ENCODE data around the gene SERGEF. TPM values are rescaled to one million over a fixed set of nuclear protein-coding genes. Genes with fewer than 3 reads are reported as not detected.
A peak's percentile ranks its signal among the peaks of the same experiment; 100 is the strongest.

SERGEF gene
- total RNA-seq, 1 experiment from 2014 or later, result 13.3 TPM

- H3K36me3 ChIP-seq, result peaks cover 4% of the 10 kb centered on the region; the same call in 1 of the 2 replicates
- no peak for DNase-seq (ENCODE audit: low read depth in 1 of 2, low spot score in 2 of 2)
- H3K27ac ChIP-seq, result no peak overlapping the region
- no peaks in the 10 kb centered on the region for H3K9me3 ChIP-seq (replicated peaks)
- no peaks in the 10 kb centered on the region for H3K4me1 ChIP-seq (replicated peaks)
- no peak overlapping the region for H3K4me3 ChIP-seq
- no peaks in the 10 kb centered on the region for H3K27me3 ChIP-seq (replicated peaks)
These were observed 26.1 kb downstream of the SERGEF start for GRCh38 chr11:17986711-17987220.

GRCh38 chr11:17986007-17986710, 26.7 kb downstream of the SERGEF start:
- Histone ChIP-seq H3K27me3 (replicated peaks) (no peaks in the 10 kb centered on the region), H3K9me3 (replicated peaks) (no peaks in the 10 kb centered on the region), H3K4me3 (no peak overlapping the region), H3K36me3 (peaks cover 4% of the 10 kb centered on the region; the same call in 1 of the 2 replicates), H3K4me1 (replicated peaks) (no peaks in the 10 kb centered on the region), H3K27ac (no peak overlapping the region)
- DNase-seq (ENCODE audit: low read depth in 1 of 2, low spot score in 2 of 2), result no peak

- Histone ChIP-seq H3K36me3 (peaks cover 4% of the 10 kb centered on the region; the same call in 1 of the 2 replicates), H3K4me1 (replicated peaks) (no peaks in the 10 kb centered on the region), H3K9me3 (replicated peaks) (no peaks in the 10 kb centered on the region), H3K4me3 (no peak overlapping the region), H3K27ac (no peak overlapping the region), H3K27me3 (replicated peaks) (no peaks in the 10 kb centered on the region)
- DNase-seq (ENCODE audit: low read depth in 1 of 2, low spot score in 2 of 2), result no peak
These were observed 27.3 kb downstream of the SERGEF start for GRCh38 chr11:17985517-17985916.

GRCh38 chr11:17983569-17983968, 29.3 kb downstream of the SERGEF start:
- Histone ChIP-seq H3K4me1 (replicated peaks) (no peaks in the 10 kb centered on the region), H3K4me3 (no peak overlapping the region), H3K36me3 (peaks cover 4% of the 10 kb centered on the region; the same call in 1 of the 2 replicates), H3K27ac (no peak overlapping the region), H3K9me3 (replicated peaks) (no peaks in the 10 kb centered on the region), H3K27me3 (replicated peaks) (no peaks in the 10 kb centered on the region)
- DNase-seq (ENCODE audit: low read depth in 1 of 2, low spot score in 2 of 2), result no peak

GRCh38 chr11:17979770-17980371, 33.0 kb downstream of the SERGEF start:
- H3K27ac ChIP-seq, result no peak overlapping the region
- no peak overlapping the region for H3K4me3 ChIP-seq
- no peaks in the 10 kb centered on the region for H3K27me3 ChIP-seq (replicated peaks)
- H3K36me3 ChIP-seq, result no peaks in the 10 kb centered on the region
- peak in 1 of 2 experiments; percentile 38 for DNase-seq (ENCODE audit: low read depth in 1 of 2, low spot score in 2 of 2)
- no peaks in the 10 kb centered on the region for H3K9me3 ChIP-seq (replicated peaks)
- no peaks in the 10 kb centered on the region for H3K4me1 ChIP-seq (replicated peaks)

- peak; percentile 39 to 57 for DNase-seq (ENCODE audit: low read depth in 1 of 2, low spot score in 2 of 2)
- H3K27me3 ChIP-seq (replicated peaks), result no peaks in the 10 kb centered on the region
These were observed 34.1 kb downstream of the SERGEF start for GRCh38 chr11:17978553-17979287.

GRCh38 chr11:17976651-17977050, 36.2 kb downstream of the SERGEF start:
- Histone ChIP-seq H3K4me3 (no peak overlapping the region), H3K4me1 (replicated peaks) (no peaks in the 10 kb centered on the region), H3K27me3 (replicated peaks) (no peaks in the 10 kb centered on the region), H3K36me3 (no peaks in the 10 kb centered on the region; the same call in 1 of the 2 replicates), H3K9me3 (replicated peaks) (no peaks in the 10 kb centered on the region), H3K27ac (no peak overlapping the region)
- DNase-seq (ENCODE audit: low read depth in 1 of 2, low spot score in 2 of 2), result no peak

More at GRCh38 chr11:17978553-17979287, 34.1 kb downstream of the SERGEF start:
- Histone ChIP-seq H3K36me3 (no peaks in the 10 kb centered on the region), H3K4me1 (replicated peaks) (no peaks in the 10 kb centered on the region), H3K27ac (no peak overlapping the region), H3K9me3 (replicated peaks) (no peaks in the 10 kb centered on the region), H3K4me3 (no peak overlapping the region)

- H3K36me3 ChIP-seq, result no peaks in the 10 kb centered on the region; the same call in 1 of the 2 replicates
- no peak overlapping the region for H3K4me3 ChIP-seq
- H3K9me3 ChIP-seq (replicated peaks), result 0 out of 2 replicates have a peak, but pooled peaks cover 3% of the 10 kb centered on the region
These were observed 38.6 kb downstream of the SERGEF start for GRCh38 chr11:17974246-17974645.

GRCh38 chr11:17972987-17973386, 39.9 kb downstream of the SERGEF start:
- Histone ChIP-seq H3K27ac (no peak overlapping the region), H3K36me3 (no peaks in the 10 kb centered on the region; the same call in 1 of the 2 replicates), H3K9me3 (replicated peaks) (0 out of 2 replicates have a peak, but pooled peaks cover 3% of the 10 kb centered on the region), H3K27me3 (replicated peaks) (no peaks in the 10 kb centered on the region), H3K4me3 (no peak overlapping the region), H3K4me1 (replicated peaks) (no peaks in the 10 kb centered on the region)
- DNase-seq (ENCODE audit: low read depth in 1 of 2, low spot score in 2 of 2), result peak; percentile 14 to 68

More at GRCh38 chr11:17974246-17974645, 38.6 kb downstream of the SERGEF start:
- Histone ChIP-seq H3K27me3 (replicated peaks) (no peaks in the 10 kb centered on the region), H3K27ac (no peak overlapping the region), H3K4me1 (replicated peaks) (no peaks in the 10 kb centered on the region)
- DNase-seq (ENCODE audit: low read depth in 1 of 2, low spot score in 2 of 2), result no peak

GRCh38 chr11:17968206-17968605, 44.6 kb downstream of the SERGEF start:
- Histone ChIP-seq H3K4me1 (replicated peaks) (no peaks in the 10 kb centered on the region), H3K4me3 (no peak overlapping the region), H3K27ac (no peak overlapping the region), H3K36me3 (no peaks in the 10 kb centered on the region; the same call in 1 of the 2 replicates), H3K27me3 (replicated peaks) (no peaks in the 10 kb centered on the region), H3K9me3 (replicated peaks) (0 out of 2 replicates have a peak, but pooled peaks cover 3% of the 10 kb centered on the region)
- no peak for DNase-seq (ENCODE audit: low read depth in 1 of 2, low spot score in 2 of 2)

GRCh38 chr11:17967661-17968060, 45.2 kb downstream of the SERGEF start:
- H3K9me3 ChIP-seq (replicated peaks), result 0 out of 2 replicates have a peak, but pooled peaks cover 3% of the 10 kb centered on the region
- no peaks in the 10 kb centered on the region for H3K4me1 ChIP-seq (replicated peaks)
- no peak for DNase-seq (ENCODE audit: low read depth in 1 of 2, low spot score in 2 of 2)
- no peak overlapping the region for H3K27ac ChIP-seq
- no peaks in the 10 kb centered on the region for H3K27me3 ChIP-seq (replicated peaks)
- no peaks in the 10 kb centered on the region; the same call in 1 of the 2 replicates for H3K36me3 ChIP-seq
- no peak overlapping the region for H3K4me3 ChIP-seq

- Histone ChIP-seq H3K27ac (no peak overlapping the region), H3K4me1 (replicated peaks) (no peaks in the 10 kb centered on the region), H3K36me3 (no peaks in the 10 kb centered on the region), H3K4me3 (no peak overlapping the region), H3K27me3 (replicated peaks) (no peaks in the 10 kb centered on the region), H3K9me3 (replicated peaks) (no peaks in the 10 kb centered on the region)
- DNase-seq (ENCODE audit: low read depth in 1 of 2, low spot score in 2 of 2), result no peak
These were observed 52.8 kb downstream of the SERGEF start for GRCh38 chr11:17960091-17960490.

GRCh38 chr11:17958446-17958845, 54.4 kb downstream of the SERGEF start:
- no peak overlapping the region for H3K27ac ChIP-seq
- peaks cover 4% of the 10 kb centered on the region for H3K36me3 ChIP-seq
- DNase-seq (ENCODE audit: low read depth in 1 of 2, low spot score in 2 of 2), result no peak
- no peak overlapping the region for H3K4me3 ChIP-seq
- H3K27me3 ChIP-seq (replicated peaks), result no peaks in the 10 kb centered on the region
- no peaks in the 10 kb centered on the region for H3K4me1 ChIP-seq (replicated peaks)
- H3K9me3 ChIP-seq (replicated peaks), result no peaks in the 10 kb centered on the region
